SK-N-SH (cell line): ENCODE results near the gene RBM28. TPM values are rescaled to one million over a fixed set of nuclear protein-coding genes. Genes with fewer than 3 reads are reported as not detected.

ENCODE experiments used
- CTCF ChIA-PET: fragments of 300-600, 350-600 bp; formaldehyde crosslinking; extraction: SDS; loops from one replicate; lab custom pipeline; 2021; lab: Yijun Ruan, JAX
- POLR2A ChIA-PET: fragments of 350-600 bp; sonication (Branson Sonifier 250); formaldehyde crosslinking; extraction: SDS; loops from one replicate; lab custom pipeline; 2020; ENCODE audit warnings: antibody characterized with exemption, inconsistent platforms; lab: Yijun Ruan, JAX
- DNase-seq: peaks from one replicate; pipeline ENCODE4 v3.0.0; 2012
- H2AFZ ChIP-seq: fragments of 200-600 bp; sonication (generic); 2 replicates; pipeline ENCODE4 v1.8.1; 2016; ENCODE audit warnings: antibody characterized with exemption, mild to moderate bottlenecking, low read depth
- H3F3A ChIP-seq: fragments of 200-600 bp; sonication (generic); replicated peaks from 2 replicates; pipeline ENCODE3; 2016; ENCODE audit warnings: antibody characterized with exemption, mild to moderate bottlenecking; ENCODE audit not compliant: insufficient read depth
- H3K27ac ChIP-seq, 2 experiments: fragments of 200-500 bp in 1 of 2; fragments of 200-600 bp in 1 of 2; sonication (Bioruptor generic) in 1 of 2; sonication (generic), shearing (Covaris generic) in 1 of 2; 2 replicates each; pipeline versions ENCODE4 v1.5.1 to v1.6.1; 2014 to 2016; ENCODE audit warnings: low read depth in 2 of 2, inconsistent platforms in 1 of 2, low read length in 1 of 2, mild to moderate bottlenecking in 1 of 2, mixed read lengths in 1 of 2
- H3K27me3 ChIP-seq: fragments of 200-600 bp; sonication (generic), shearing (Covaris generic); 2 replicates; pipeline ENCODE4 v1.6.1; 2016; ENCODE audit warnings: mixed run types; ENCODE audit not compliant: insufficient read depth
- H3K36me3 ChIP-seq, 2 experiments: fragments of 200-500 bp in 1 of 2; fragments of 200-600 bp in 1 of 2; sonication (Bioruptor generic) in 1 of 2; sonication (generic) in 1 of 2; replicated peaks in 1 of 2; 2 replicates each; pipeline versions ENCODE3 to v1.5.1; 2014 to 2016; ENCODE audit warnings: low read length in 1 of 2, mild to moderate bottlenecking in 1 of 2; ENCODE audit not compliant: insufficient read depth in 2 of 2, control insufficient read depth in 1 of 2
- H3K4me1 ChIP-seq, 2 experiments: fragments of 200-500 bp in 1 of 2; fragments of 200-600 bp in 1 of 2; sonication (Bioruptor generic) in 1 of 2; sonication (generic), shearing (Covaris generic) in 1 of 2; 2 replicates each; pipeline versions ENCODE4 v1.5.1 to v1.6.1; 2014 to 2016; ENCODE audit warnings: low read depth in 1 of 2, low read length in 1 of 2, mixed run types in 1 of 2; ENCODE audit not compliant: insufficient read depth in 2 of 2, control insufficient read depth in 1 of 2
- H3K4me2 ChIP-seq: fragments of 200-600 bp; sonication (generic), shearing (Covaris generic); 2 replicates; pipeline ENCODE4 v1.6.1; 2017; ENCODE audit warnings: mixed run types
- H3K4me3 ChIP-seq, 2 experiments: fragments of 200-500 bp in 1 of 2; fragments of 200-600 bp in 1 of 2; sonication (Bioruptor generic) in 1 of 2; sonication (generic), shearing (Covaris generic) in 1 of 2; 2 replicates each; pipeline versions ENCODE4 v1.5.1 to v1.8.1; 2014 to 2016; ENCODE audit warnings: low read depth in 2 of 2, inconsistent platforms in 1 of 2, low read length in 1 of 2, mild to moderate bottlenecking in 1 of 2, mixed read lengths in 1 of 2, moderate library complexity in 1 of 2
- H3K79me2 ChIP-seq: fragments of 200-600 bp; sonication (generic); 2 replicates; pipeline ENCODE4 v1.8.1; 2017; ENCODE audit warnings: mild to moderate bottlenecking; ENCODE audit not compliant: insufficient read depth
- H3K9ac ChIP-seq: fragments of 200-600 bp; sonication (generic); 2 replicates; pipeline ENCODE4 v1.6.1; 2017; ENCODE audit warnings: mixed run types
- H3K9me2 ChIP-seq: fragments of 200-600 bp; sonication (generic); 2 replicates; pipeline ENCODE4 v1.6.1; 2017; ENCODE audit warnings: mixed run types
- H3K9me3 ChIP-seq: fragments of 200-600 bp; sonication (generic); 2 replicates; pipeline ENCODE4 v1.6.1; 2017; ENCODE audit warnings: mixed run types, mild to moderate bottlenecking, moderate library complexity
- H4K20me1 ChIP-seq: fragments of 200-600 bp; sonication (generic); 2 replicates; pipeline ENCODE4 v1.6.1; 2017; ENCODE audit warnings: mild to moderate bottlenecking, mixed run types; ENCODE audit not compliant: insufficient read depth
- FOXJ3 ChIP-seq: sonication (generic); formaldehyde crosslinking; IDR thresholded peaks from 2 replicates; pipeline ENCODE4 v1.5.1; 2020; ENCODE audit warnings: mild to moderate bottlenecking, missing genetic modification reagents
- GABPA ChIP-seq: IDR thresholded peaks from 2 replicates; pipeline ENCODE4 v1.4.0; 2012; ENCODE audit warnings: low read depth, mild to moderate bottlenecking
- GATA2 ChIP-seq: sonication (generic); formaldehyde crosslinking; IDR thresholded peaks from 2 replicates; pipeline ENCODE4 v1.5.0; 2020; ENCODE audit warnings: mild to moderate bottlenecking, missing genetic modification reagents
- IRF3 ChIP-seq: fragments of 150-350 bp; IDR thresholded peaks from 2 replicates; pipeline ENCODE4 v1.6.1; 2016; ENCODE audit warnings: mild to moderate bottlenecking, low read depth, low read length
- MEF2A ChIP-seq: IDR thresholded peaks from 2 replicates; pipeline ENCODE4 v1.4.0; 2012; ENCODE audit warnings: low read depth, borderline replicate concordance
- NFIC ChIP-seq: IDR thresholded peaks from 2 replicates; pipeline ENCODE4 v1.4.0; 2012; ENCODE audit warnings: borderline replicate concordance
- PBX3 ChIP-seq: IDR thresholded peaks from 2 replicates; pipeline ENCODE4; 2012
- POLR2AphosphoS5 ChIP-seq: IDR thresholded peaks from 2 replicates; pipeline ENCODE4 v1.6.1; 2012; ENCODE audit warnings: low read depth, low read length
- RCOR1 ChIP-seq: fragments of 150-350 bp; IDR thresholded peaks from 2 replicates; pipeline ENCODE4 v1.6.1; 2017; ENCODE audit warnings: antibody characterized with exemption, low read length
- RXRA ChIP-seq: IDR thresholded peaks from 2 replicates; pipeline ENCODE4 v1.4.0; 2012; ENCODE audit warnings: low read depth, mild to moderate bottlenecking, borderline replicate concordance
- TCF12 ChIP-seq: IDR thresholded peaks from 2 replicates; pipeline ENCODE4 v1.4.0; 2012
- USF2 ChIP-seq: fragments of 150-350 bp; IDR thresholded peaks from 2 replicates; pipeline ENCODE4 v1.6.1; 2017; ENCODE audit warnings: antibody characterized with exemption, low read length, low read depth, borderline replicate concordance
- ZBTB33 ChIP-seq: IDR thresholded peaks from 2 replicates; pipeline ENCODE4 v1.4.0; 2012; ENCODE audit warnings: low read depth, borderline replicate concordance
- WGBS: methylation state at CpG from one replicate; pipeline ENCODE4 v1.1.6; 2017; ENCODE audit warnings: low lambda C conversion rate; 5-methylcytosine and 5-hydroxymethylcytosine counted together
- polyA plus RNA-seq, 3 experiments: library from polyadenylated mRNA; depleted of rRNA; stranded (reverse); fragments of >200 nt; gene quantifications; 2 replicates each; pipeline ENCODE4 v1.2.3, GENCODE V29; 2012

The RBM28 gene
- polyA plus RNA-seq, 1 of the 3 experiments (the other 2 are of a cell fraction), result 29.1 TPM

GRCh38 chr7:128310499-128310898, 33.2 kb downstream of the RBM28 start:
- no peaks in the 10 kb centered on the region for H3K79me2 ChIP-seq
- peaks cover 65 to 88% of the 10 kb centered on the region in 2 experiments for H3K36me3 ChIP-seq
- H3K9me3 ChIP-seq, result no peaks in the 10 kb centered on the region
- H3K27ac ChIP-seq, result no peak overlapping the region
- H4K20me1 ChIP-seq, result no peaks in the 10 kb centered on the region
- H2AFZ ChIP-seq, result no peak overlapping the region
- no peak overlapping the region for H3K9ac ChIP-seq
- POLR2A ChIA-PET, result interaction anchor here (0.6 kb wide), 2 partner anchors 11 to 78 kb away, joined by 3 read pairs; no protein-coding TSS in a partner anchor
- H3K4me1 ChIP-seq, result no peaks in the 10 kb centered on the region
- H3K9me2 ChIP-seq, result no peaks in the 10 kb centered on the region
- no peak overlapping the region for H3K4me2 ChIP-seq
- H3K4me3 ChIP-seq, result no peak overlapping the region
- CTCF ChIA-PET, result interaction anchor here (1.2 to 5.4 kb wide), 2 partner anchors 11 to 42 kb away, joined by 4 to 20 read pairs; no protein-coding TSS in a partner anchor
- WGBS, result 72% methylated on average over 5 of the region's 5 CpGs
- no peak for TF ChIP-seq GABPA
- no peak for TF ChIP-seq RCOR1
- TF ChIP-seq IRF3, result no peak
- TF ChIP-seq ZBTB33, result no peak
- TF ChIP-seq NFIC, result no peak
- no peak for TF ChIP-seq MEF2A
- no peak for TF ChIP-seq GATA2 (CRISPR knock-in tag)
- TF ChIP-seq RXRA, result no peak
- no peak for TF ChIP-seq POLR2AphosphoS5
- no peak for TF ChIP-seq FOXJ3 (CRISPR knock-in tag)
- TF ChIP-seq TCF12, result no peak
- TF ChIP-seq USF2, result no peak
- TF ChIP-seq PBX3, result no peak
- H3F3A ChIP-seq, result no peaks in the 10 kb centered on the region
- DNase-seq, result no peak
- H3K27me3 ChIP-seq, result no peaks in the 10 kb centered on the region
